SW480 (cell line): ENCODE data around the gene HOXD1.

Experiments used
- DNase-seq: peaks from one replicate; pipeline ENCODE4 v3.0.0-alpha.2; 2016; ENCODE audit warnings: low spot score

HOXD1 gene

DNA sequence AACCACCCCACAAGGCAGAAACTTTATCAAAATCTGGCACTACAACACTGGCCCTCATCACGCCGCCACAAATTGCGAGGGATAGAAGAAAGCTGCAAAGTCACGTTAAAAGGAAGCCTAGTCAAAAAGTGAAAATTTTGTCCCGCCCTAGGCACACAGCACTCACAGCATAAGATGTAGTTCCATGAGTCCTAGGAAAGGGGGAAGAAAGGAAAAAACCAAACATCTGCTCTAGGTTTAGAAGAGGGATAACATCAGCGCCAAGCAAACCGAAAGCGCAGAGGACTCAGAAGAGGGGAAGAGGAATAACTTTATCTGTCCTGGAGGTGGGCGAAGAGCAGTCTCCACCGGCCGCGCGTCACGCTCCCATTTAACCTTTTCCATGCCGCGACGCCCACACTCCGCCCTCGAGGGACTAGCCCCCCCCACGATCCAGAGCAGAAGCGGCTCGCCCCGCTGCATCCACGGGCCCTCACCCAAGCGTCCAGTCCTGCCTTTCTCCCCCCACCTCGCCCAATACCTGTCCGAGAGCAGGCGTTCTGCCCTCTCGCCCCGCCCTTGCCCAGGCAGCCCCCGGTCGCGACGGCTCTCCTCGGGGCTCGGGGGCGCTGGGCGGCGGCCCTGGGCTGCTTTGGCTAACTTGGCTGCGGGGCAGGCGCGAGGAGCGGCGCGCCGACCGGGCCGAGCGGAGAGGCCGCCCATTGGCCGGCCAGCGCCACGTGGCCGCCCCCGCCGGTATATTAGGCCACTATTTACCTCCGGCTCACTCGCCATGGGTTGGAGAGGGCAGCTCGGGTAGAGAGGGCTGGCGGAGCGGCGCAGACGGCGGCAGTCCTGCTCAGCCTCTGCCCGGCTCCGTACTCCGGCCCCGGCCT is at the start of gene HOXD1:
TSS of gene HOXD1 (plus strand) at position 770 of the 875 bp plus-strand sequence. CDS start 134 bp downstream, outside the sequence.
- DNase-seq = peak; percentile 47

GRCh38 chr2:176138923-176139660 is 49.4 kb upstream of the HOXD1 start:
- no peak for DNase-seq

DNA sequence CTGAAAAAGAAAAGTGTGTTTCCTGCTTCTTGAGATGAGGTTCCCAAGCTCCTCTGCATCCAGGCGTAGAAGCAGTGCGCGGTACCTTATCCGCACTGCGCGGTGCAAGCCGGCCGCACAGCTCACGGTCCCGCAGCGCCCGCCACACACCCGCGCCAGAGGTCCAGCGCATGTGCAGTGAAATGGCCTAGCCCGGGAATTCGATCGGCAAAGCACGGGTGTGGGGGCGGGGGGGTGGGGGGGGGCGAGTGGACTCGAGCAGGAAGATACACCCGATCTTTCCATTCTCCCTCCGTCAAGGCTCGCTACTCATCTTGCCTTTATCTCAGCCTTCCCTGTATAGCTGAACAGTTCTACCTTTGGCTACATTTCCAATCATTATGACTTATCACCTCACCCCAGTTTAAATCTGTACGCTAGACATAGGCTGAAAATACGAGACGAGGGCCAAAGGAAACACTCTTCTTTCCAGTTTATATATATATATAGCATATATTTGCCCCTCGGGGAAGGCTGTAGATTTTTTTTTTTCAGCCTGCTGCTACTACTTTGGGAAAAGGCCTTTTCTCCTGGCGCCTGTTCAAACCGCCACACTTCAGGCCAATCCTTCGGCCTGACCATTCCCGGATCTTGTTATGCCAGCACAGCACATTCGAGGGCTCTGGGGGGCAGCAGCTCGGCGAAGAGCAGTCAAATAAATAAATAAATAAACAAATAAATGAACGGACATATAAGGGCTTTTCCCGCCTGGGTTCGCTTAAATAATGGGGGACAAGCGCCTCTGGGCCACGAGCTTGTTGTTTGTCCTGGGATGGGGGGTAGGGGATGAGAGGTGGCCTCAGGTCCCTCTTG is 48.6 kb upstream of the HOXD1 start:
- DNase-seq = no peak

DNA sequence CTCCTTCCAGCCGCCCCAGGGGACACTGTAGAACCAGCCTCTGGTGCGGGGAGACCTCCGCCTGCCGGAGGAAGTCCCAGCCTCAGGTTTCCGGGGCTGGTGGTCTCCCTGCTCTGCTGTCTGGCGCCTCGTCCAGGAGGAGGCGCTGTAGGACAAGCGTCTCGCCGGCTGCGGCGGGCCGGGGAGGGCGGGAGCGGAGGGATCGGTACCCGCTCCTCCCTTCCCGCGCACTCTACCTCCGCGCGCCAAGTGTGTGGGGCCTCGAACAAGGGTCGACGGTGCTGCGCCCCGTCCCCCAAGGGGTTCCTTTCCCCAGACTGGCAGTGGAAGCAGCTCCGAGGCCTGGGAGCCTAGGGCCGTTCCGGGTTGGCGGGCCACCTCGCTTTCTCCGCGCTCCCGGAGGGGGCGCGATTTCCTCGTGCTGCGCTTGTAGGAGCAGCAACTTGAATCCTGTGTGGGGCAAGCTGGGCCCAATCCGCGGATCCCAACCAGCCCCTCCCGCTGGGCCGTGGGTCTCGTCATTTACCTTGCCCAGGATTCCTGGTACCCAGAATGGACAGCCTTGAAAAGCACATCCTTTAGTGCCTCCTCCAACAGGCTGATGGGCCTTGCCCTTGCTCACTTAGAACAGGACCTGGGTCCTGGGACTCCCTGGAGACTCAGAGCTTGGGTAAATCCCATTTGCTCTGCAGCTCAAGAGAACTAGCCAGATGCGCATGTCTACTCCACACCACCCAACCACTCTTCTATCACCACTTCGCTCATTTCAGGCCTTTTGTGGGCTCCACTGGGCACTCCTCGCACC is 47.8 kb upstream of the HOXD1 start:
- DNase-seq = peak; percentile 55

DNA sequence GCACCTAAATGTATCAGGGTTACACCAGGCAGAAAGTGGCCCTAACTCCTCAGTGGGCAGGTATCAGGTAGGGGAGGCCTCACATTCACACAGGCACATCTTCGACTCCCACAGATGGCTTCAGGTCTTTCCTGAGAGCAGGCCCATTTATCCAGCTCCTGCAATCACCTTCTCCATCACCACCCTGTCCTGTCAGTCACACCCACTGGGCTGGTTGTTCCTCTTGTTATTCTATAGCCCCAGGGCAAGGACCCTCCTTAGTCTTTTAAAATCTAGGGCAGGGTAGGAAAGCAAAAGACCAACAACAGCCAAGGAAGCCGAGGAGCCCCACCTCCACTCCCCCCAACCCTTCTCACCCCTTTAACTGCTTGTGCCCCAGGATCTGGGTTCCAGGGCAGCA is 46.2 kb upstream of the HOXD1 start:
- DNase-seq = no peak

DNA sequence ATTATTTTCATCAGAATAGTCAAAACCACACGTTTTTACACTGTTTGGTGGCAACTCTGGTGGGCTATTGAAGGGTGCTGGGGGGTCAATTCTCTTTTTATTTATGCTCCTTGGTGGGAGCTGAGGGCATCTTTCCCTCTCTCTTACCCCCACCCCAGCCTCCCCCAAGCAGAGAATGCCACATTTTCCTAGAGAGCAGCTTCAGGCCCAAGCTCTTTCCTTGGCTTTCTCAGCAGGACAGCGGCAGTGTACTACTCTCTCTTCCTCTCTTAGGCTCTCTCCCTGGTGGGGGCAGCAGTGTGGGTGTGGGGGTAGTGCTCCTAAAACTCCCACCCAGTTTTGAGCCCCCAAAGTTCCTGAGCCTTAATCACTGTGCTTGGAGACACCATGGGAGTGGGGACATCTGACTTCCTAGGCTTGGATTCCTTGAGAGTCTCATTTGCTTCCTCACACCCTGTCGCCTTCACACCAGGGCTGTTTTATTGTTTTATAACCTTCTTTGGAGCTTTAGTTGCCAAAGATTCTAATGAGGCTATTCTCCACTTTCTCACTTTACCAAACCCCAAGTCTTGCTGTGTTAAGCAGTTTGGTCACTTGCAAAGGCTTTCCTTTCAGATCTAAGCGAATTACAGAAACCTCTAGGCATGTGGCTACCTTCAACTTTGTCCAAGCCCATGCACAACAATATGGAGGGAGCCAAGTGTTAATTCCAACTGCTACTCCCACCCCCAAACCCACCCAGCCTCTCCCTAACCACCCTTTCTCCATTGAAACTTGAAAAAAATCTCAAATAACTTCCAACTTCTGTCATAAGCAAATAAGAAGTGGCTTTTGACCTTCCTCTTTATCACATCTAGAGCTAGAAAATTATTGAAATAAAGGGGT is 43.1 kb upstream of the HOXD1 start:
- DNase-seq = no peak

- DNase-seq = no peak
Measured at GRCh38 chr2:176146101-176146500, 42.4 kb upstream of the HOXD1 start.

DNA sequence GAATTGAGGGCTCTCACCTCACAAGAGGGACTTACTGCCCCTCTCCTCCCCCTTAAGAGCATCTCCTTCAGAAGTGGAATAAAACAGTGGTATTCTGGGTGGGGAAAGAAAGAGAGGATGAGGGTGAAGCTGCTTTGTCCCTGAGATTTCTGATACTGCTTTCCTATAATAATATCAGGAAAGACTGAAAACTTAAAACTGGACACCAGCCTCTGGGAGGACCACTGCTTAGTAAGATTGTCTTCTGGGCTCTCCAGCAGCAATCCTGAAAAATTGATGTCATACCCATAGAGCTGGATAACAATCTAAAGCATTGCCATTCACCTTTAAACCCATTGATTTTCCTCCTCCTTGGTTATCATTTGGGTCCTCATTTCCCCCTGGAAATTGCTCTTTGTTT is 41.8 kb upstream of the HOXD1 start:
- no peak for DNase-seq

DNA sequence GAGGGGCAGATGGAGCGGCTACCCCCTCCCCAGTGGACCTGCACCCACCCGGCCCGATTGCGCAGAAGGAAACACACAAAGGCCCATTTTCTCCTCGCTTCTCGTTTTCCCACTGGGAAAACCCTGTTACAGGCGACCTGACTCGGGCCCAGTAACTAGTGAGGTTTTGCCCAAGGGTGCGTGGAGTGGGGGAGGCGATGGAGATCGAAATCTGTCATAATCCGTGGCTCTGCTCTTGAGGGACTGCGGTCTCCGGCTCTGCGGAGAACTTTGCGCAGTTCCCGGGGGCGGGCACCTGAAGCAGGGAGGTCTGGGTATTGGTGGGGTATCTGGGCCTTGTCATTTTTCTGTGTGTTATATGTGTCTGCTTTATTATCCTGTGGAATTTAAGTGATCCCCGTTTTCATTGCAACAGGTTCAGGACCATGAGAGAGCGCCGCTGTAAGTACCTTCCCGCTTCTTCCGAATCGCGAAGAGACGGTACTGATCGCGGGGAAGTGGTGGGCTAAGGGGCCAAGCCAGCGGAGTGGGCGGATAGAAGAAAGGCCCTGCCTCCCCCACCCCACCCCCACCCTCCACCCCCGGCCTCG is 41.2 kb upstream of the HOXD1 start:
- no peak for DNase-seq

GRCh38 chr2:176147800-176148496 is 40.5 kb upstream of the HOXD1 start:
- no peak for DNase-seq

DNA sequence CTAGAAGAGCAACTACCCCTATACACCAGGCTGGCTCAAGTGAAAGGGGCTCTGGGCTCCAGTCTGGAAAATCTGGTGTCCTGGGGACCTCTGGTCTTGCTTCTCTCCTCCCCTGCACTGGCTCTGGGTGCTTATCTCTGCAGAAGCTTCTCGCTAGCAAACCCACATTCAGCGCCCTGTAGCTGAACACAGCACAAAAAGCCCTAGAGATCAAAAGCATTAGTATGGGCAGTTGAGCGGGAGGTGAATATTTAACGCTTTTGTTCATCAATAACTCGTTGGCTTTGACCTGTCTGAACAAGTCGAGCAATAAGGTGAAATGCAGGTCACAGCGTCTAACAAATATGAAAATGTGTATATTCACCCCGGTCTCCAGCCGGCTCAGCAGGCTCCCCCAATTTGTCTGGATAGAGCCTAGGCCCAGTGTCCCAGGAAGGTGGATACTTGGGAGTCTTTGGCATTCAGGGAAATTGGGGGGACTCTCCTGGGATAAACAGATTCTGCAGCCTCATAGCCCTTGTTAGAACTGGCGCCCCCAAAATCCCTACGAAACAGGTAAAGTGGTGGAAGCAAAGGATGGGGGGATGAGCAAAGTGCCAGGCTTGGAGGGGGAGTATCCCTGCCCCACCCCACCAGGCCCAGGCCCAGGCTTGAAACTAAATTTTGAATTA is 39.6 kb upstream of the HOXD1 start:
- no peak for DNase-seq

- no peak for DNase-seq
Measured at GRCh38 chr2:176149481-176149938, 39.0 kb upstream of the HOXD1 start.

DNA sequence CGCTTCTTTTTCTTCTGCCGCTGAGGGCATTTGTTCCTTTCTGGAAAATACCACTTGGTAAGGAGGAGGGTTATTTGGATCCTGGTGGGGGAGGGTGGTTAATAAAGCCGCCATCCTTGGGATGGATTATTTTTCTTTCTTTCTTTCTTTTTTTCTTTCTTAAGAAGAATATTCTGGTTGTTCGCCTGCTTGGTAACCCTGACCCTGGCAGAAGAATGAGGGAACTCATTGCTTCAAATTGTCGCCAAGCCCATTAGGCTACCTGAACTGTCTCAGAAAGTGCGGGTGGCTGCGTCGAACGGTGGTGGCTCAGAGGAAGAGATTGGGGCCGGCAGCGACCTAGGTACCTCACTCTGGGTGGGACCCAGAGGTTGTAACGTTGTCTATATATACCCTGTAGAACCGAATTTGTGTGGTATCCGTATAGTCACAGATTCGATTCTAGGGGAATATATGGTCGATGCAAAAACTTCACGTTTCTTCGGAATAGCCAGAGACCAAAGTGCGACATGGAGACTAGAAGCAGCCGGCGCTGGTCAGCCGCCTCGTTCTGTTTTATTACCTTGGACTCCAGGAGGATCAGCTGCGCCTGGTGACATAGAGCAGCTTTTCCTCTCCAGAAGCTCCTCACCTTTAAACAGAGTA is 38.4 kb upstream of the HOXD1 start:
- no peak for DNase-seq

GRCh38 chr2:176150584-176151441 is 37.7 kb upstream of the HOXD1 start:
- no peak for DNase-seq

GRCh38 chr2:176151442-176152287 is 36.8 kb upstream of the HOXD1 start, which contains the start of gene HOXD4:
HOXD4 (plus strand) TSS chr2:176151550; CDS start chr2:176151634, 84 bp downstream.
- no peak for DNase-seq
